Upper lobe of left lung (tissue), 6 donors: ENCODE measurements around the gene SP3. TPM values are rescaled to one million over a fixed set of nuclear protein-coding genes. Genes with fewer than 3 reads are reported as not detected.
A peak's percentile ranks its signal among the peaks of the same experiment; 100 is the strongest.

Experiments
- ATAC-seq, 2 donors: fragments of 200-7000 bp; cut with Tn5 transposase; one replicate each; pipeline ENCODE4 v1.9.1; 2022; ENCODE audit warnings: mild to moderate bottlenecking in 2 of 2, moderate library complexity in 2 of 2; ENCODE audit not compliant: low FRiP score in 2 of 2
- DNase-seq, 2 donors: peaks; one replicate each; pipeline ENCODE4 v3.0.0-alpha.2; 2019 to 2020
- H3K27ac ChIP-seq, 4 donors: fragments of 200-600 bp; sonication (generic); one replicate each; pipeline ENCODE4 v1.5.1; 2016 to 2019
- H3K27me3 ChIP-seq, 4 donors: fragments of 200-600 bp; sonication (generic); one replicate each; pipeline ENCODE4 v1.5.1; 2017 to 2019
- H3K36me3 ChIP-seq, 4 donors: fragments of 200-600 bp; sonication (generic); one replicate each; pipeline ENCODE4 v1.5.1; 2016 to 2019
- H3K4me1 ChIP-seq, 4 donors: fragments of 200-600 bp; sonication (generic); one replicate each; pipeline ENCODE4 v1.5.1; 2018 to 2019
- H3K4me3 ChIP-seq, 4 donors: fragments of 200-600 bp; sonication (generic); one replicate each; pipeline ENCODE4 v1.5.1; 2017 to 2019; ENCODE audit warnings: mild to moderate bottlenecking in 2 of 4, moderate library complexity in 1 of 4
- H3K9me3 ChIP-seq, 4 donors: fragments of 200-600 bp; sonication (generic); one replicate each; pipeline ENCODE4 v1.5.1; 2018 to 2019
- EP300 ChIP-seq, 4 donors: sonication (generic); formaldehyde crosslinking; IDR thresholded peaks; one replicate each; pipeline ENCODE4 v1.5.1; 2017; ENCODE audit warnings: antibody characterized with exemption in 4 of 4, control low read depth in 2 of 4
- POLR2A ChIP-seq, 4 donors: fragments of 450-650 bp; IDR thresholded peaks; one replicate each; pipeline ENCODE4 v1.5.1; 2016 to 2017; ENCODE audit warnings: antibody characterized with exemption in 4 of 4, mild to moderate bottlenecking in 2 of 4
- POLR2AphosphoS5 ChIP-seq, 2 donors: sonication (generic); formaldehyde crosslinking; IDR thresholded peaks; one replicate each; pipeline ENCODE4 v1.5.1; 2017; ENCODE audit warnings: antibody characterized with exemption in 2 of 2
- WGBS, 2 donors: methylation state at CpG; one replicate each; pipeline ENCODE4 v1.1.5; 2017 to 2018; 5-methylcytosine and 5-hydroxymethylcytosine counted together
- total RNA-seq, 6 donors: library from RNA; depleted of rRNA in 4 of 6; stranded (reverse); fragments of >200 nt in 4 of 6; gene quantifications; one replicate each; pipeline versions ENCODE4 v1.1.0 to v1.2.1, GENCODE V29; 2016 to 2021
- TF ChIP-seq, protein P1 (sequence below), 6 experiments: fragments of 450-650 bp in 4 of 6; fragments of 200-600 bp in 2 of 6; sonication (generic) in 2 of 6; IDR thresholded peaks; one replicate each; pipeline ENCODE4 v1.5.1; 2016 to 2019; ENCODE audit warnings: antibody characterized with exemption in 6 of 6
- donor health status: DM: no; HTN: no; CAD: no; lungs with moderate emphysema.
- donor health status: DM: no; HTN: yes; CAD: no; lungs with severe emphysema.

Gene SP3
- total RNA-seq, 6 donors from 2014 or later, result 37.0 to 139 (median 77.0) TPM

DNA sequence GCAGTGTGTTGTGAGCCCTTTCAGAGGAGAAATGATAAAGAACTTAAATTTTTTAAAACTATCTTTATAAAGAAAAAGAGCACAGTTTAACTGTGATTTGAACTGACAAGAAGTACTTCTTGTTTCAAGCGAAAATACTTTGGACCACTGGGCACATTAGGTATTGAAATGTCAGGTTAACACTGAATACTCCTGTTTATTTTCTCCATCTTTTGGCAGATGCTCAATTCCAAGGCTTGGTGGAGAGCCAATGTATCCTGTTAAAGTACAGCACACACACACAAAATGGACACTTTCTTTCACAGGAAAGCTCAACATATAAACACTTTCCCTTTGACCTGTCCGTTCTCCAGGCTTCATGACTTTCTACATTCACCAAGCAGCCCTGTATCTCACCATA is 32.6 kb upstream of the SP3 start:
- DNase-seq (no peak), ATAC-seq (no peak)
- Histone ChIP-seq H3K4me1 (peaks cover 16 to 24% (median 18%) of the 10 kb centered on the region in 4 donors), H3K4me3 (no peak overlapping the region), H3K9me3 (no peaks in the 10 kb centered on the region), H3K27ac (peak overlapping the region; percentile 19 to 75 (median 60)), H3K36me3 (no peaks in the 10 kb centered on the region), H3K27me3 (no peaks in the 10 kb centered on the region)
- WGBS, 2 donors, result 30 to 39% methylated on average over 2 of the region's 2 CpGs
- TF ChIP-seq POLR2AphosphoS5 (IDR thresholded peaks at IDR 0.05) (no peak), POLR2A (IDR thresholded peaks at IDR 0.05) (no peak), EP300 (IDR thresholded peaks at IDR 0.05) (no peak)
- TF ChIP-seq, protein P1, sequence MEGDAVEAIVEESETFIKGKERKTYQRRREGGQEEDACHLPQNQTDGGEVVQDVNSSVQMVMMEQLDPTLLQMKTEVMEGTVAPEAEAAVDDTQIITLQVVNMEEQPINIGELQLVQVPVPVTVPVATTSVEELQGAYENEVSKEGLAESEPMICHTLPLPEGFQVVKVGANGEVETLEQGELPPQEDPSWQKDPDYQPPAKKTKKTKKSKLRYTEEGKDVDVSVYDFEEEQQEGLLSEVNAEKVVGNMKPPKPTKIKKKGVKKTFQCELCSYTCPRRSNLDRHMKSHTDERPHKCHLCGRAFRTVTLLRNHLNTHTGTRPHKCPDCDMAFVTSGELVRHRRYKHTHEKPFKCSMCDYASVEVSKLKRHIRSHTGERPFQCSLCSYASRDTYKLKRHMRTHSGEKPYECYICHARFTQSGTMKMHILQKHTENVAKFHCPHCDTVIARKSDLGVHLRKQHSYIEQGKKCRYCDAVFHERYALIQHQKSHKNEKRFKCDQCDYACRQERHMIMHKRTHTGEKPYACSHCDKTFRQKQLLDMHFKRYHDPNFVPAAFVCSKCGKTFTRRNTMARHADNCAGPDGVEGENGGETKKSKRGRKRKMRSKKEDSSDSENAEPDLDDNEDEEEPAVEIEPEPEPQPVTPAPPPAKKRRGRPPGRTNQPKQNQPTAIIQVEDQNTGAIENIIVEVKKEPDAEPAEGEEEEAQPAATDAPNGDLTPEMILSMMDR (IDR thresholded peaks at IDR 0.05), result no peak

DNA sequence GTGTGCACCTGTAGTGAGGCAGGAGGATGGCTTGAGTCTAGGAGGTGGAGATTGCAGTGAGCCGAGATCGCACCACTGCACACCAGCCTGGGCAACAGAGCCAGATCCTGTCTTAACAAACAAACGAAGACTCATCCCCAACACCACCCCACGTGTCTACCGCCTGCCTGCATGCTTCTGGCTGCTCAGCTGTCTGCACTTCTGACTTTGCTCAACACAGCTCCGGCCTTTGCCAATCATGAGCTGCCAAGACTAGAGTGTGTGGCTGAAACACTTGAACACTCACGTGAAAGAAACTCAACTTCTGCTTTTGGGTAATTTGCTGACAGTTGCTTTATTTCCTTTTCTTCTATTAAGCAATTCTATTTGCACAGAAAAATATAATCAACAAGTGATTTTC is 32.1 kb upstream of the SP3 start:
- peak; percentile 93 to 96 for ATAC-seq
- Histone ChIP-seq H3K27me3 (no peaks in the 10 kb centered on the region), H3K4me3 (no peak overlapping the region), H3K4me1 (peaks cover 16 to 24% (median 18%) of the 10 kb centered on the region in 4 donors), H3K27ac (peak overlapping the region in 3 of 4 donors; percentile 19 to 75 (median 31)), H3K36me3 (no peaks in the 10 kb centered on the region), H3K9me3 (no peaks in the 10 kb centered on the region)
- peak in 1 of 2 donors; percentile 96 for DNase-seq
- WGBS, 2 donors, result 17 to 29% methylated on average over 7 of the region's 7 CpGs
- peak in 1 of 4 donors; percentile 46 for TF ChIP-seq POLR2A (IDR thresholded peaks at IDR 0.05)
- TF ChIP-seq POLR2AphosphoS5 (IDR thresholded peaks at IDR 0.05), result peak; percentile 81 to 87
- peak in 1 of 4 donors; percentile 67 for TF ChIP-seq EP300 (IDR thresholded peaks at IDR 0.05)
- TF ChIP-seq, protein P1 (IDR thresholded peaks at IDR 0.05), result no peak

DNA sequence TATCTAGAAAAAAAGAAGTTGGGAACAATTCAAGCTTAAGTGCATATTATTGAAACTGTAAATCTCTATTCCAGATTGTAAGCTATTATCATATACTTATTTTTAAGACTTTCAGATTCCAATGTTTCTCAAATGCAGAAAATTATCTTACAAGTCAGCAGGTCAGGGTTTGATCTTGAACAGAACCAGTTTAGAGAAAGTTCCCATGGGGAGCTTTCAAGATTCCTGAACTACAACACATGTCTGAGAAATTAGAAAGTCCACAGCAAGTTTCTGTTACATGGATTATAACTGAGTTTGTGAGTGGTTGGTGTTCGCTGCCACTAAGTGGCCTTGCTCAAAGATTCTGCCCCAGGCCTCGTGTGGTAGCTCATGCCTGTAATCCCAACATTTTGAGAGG is 31.6 kb upstream of the SP3 start:
- Histone ChIP-seq H3K36me3 (no peaks in the 10 kb centered on the region), H3K27ac (peak overlapping the region in 2 of 4 donors; percentile 31 to 64), H3K9me3 (no peaks in the 10 kb centered on the region), H3K4me1 (peaks cover 16 to 28% (median 18%) of the 10 kb centered on the region in 4 donors), H3K4me3 (no peak overlapping the region), H3K27me3 (no peaks in the 10 kb centered on the region)
- TF ChIP-seq POLR2A (IDR thresholded peaks at IDR 0.05) (no peak), EP300 (IDR thresholded peaks at IDR 0.05) (no peak), POLR2AphosphoS5 (IDR thresholded peaks at IDR 0.05) (no peak)
- TF ChIP-seq, protein P1 (IDR thresholded peaks at IDR 0.05), result no peak
- 85 to 96% methylated on average over 2 of the region's 2 CpGs for WGBS, 2 donors
- DNase-seq, result no peak
- no peak for ATAC-seq

DNA sequence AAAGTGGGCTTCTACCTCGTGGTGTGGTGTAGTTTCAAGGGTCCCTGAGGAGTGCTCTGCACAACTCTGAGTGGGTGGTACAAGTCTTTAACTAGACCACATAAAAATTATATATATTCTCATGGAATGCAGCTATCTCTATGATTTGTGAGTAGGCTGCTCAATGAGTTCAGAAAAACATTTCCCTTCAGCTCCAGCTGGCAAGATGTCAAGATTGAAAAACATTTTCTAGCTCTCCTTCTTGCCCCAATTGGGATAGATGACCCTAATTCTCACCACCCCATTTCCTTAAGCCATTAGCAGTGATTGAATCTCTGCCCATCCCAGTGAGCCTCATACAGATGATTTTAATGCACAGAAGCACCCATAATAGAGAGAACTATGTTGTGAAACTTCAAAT is 28.3 kb upstream of the SP3 start:
- Histone ChIP-seq H3K4me3 (no peak overlapping the region), H3K36me3 (no peaks in the 10 kb centered on the region), H3K4me1 (peaks cover 13 to 26% (median 20%) of the 10 kb centered on the region in 4 donors), H3K9me3 (no peaks in the 10 kb centered on the region), H3K27me3 (no peaks in the 10 kb centered on the region), H3K27ac (no peak overlapping the region)
- ATAC-seq (no peak), DNase-seq (no peak)
- WGBS, 2 donors, result 52 to 57% methylated on average over 1 of the region's 1 CpG
- TF ChIP-seq POLR2A (IDR thresholded peaks at IDR 0.05) (no peak), EP300 (IDR thresholded peaks at IDR 0.05) (no peak)

DNA sequence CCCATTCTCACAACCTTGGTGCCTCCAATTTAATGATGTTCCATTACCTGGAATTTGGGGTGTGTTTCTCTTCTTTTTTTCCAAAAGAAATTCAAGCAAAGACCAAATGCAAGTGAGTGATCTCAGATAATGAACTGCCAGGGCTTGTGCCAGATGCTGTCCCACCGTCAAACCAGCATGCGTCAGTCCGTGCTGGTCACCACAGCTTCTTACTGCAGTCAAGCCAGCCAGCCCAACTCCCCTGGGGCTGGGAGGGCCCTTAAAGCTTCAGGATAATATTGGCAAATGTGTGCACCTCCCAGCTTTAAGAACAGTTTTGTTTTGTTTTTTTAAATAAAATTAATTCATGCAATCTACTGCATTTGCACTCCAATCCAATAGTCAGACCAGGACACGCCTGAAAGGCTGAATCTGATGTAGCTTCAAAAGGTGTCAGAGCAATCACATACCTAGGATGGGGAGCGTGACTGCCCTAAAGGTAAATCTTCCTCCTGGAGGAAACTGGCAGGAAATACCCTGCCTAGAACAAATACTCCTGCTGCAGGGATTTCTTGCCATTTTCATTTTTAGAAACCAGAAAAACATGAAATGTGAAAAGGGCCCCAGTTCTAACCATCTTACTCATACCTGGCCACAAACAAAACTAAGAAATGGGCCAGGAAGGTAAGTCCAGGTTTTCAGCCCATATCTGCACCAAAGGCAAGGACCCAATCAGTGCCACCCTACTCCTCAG is 26.8 kb upstream of the SP3 start:
- TF ChIP-seq EP300 (IDR thresholded peaks at IDR 0.05) (no peak), POLR2A (IDR thresholded peaks at IDR 0.05) (no peak), POLR2AphosphoS5 (IDR thresholded peaks at IDR 0.05) (no peak)
- TF ChIP-seq, protein P1 (IDR thresholded peaks at IDR 0.05), result no peak
- Histone ChIP-seq H3K4me1 (peaks cover 10 to 14% (median 11%) of the 10 kb centered on the region in 4 donors), H3K4me3 (no peak overlapping the region), H3K27me3 (no peaks in the 10 kb centered on the region), H3K36me3 (no peaks in the 10 kb centered on the region), H3K9me3 (no peaks in the 10 kb centered on the region), H3K27ac (no peak overlapping the region)
- ATAC-seq, result peak in 1 of 2 donors; percentile 88
- 66 to 87% methylated on average over 5 of the region's 5 CpGs for WGBS, 2 donors
- no peak for DNase-seq
